Measurements from ENCODE around the gene CCDC182.

- TF ChIP-seq, protein P1, sequence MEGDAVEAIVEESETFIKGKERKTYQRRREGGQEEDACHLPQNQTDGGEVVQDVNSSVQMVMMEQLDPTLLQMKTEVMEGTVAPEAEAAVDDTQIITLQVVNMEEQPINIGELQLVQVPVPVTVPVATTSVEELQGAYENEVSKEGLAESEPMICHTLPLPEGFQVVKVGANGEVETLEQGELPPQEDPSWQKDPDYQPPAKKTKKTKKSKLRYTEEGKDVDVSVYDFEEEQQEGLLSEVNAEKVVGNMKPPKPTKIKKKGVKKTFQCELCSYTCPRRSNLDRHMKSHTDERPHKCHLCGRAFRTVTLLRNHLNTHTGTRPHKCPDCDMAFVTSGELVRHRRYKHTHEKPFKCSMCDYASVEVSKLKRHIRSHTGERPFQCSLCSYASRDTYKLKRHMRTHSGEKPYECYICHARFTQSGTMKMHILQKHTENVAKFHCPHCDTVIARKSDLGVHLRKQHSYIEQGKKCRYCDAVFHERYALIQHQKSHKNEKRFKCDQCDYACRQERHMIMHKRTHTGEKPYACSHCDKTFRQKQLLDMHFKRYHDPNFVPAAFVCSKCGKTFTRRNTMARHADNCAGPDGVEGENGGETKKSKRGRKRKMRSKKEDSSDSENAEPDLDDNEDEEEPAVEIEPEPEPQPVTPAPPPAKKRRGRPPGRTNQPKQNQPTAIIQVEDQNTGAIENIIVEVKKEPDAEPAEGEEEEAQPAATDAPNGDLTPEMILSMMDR (IDR thresholded peaks at IDR 0.05): no peak
- TF ChIP-seq POLR2A (IDR thresholded peaks at IDR 0.05): no peak
Observed at GRCh38 chr17:57713140-57713539, 32.0 kb downstream of the CCDC182 start.
